ENCODE measurements around the gene P2RX4.
"Not testable (repeated sequence)": the region's sequence is repeated elsewhere in the genome, so short reads cannot be mapped to it uniquely, and the experiment has no call there.

Gene P2RX4

DNA sequence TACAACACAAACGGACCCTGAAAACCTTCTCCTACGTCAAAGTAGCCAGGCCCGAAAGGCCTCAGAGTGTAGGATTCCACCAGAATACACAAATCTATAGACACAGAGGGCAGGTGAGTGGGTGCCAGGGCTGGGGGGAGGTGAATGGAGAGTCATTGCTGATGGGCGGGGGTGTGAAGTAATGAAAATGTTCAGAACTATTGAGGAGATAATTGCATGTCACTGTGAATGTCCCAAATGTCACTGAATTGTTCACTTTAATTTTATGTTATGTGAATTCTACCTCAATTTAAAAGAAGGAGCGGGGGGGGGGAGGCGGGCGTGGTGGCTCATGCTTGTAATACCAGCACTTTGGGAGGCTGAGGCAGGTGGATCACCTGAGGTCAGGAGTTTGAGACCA, 36.0 kb downstream of the P2RX4 start:
- DNase-seq, result no peak

- DNase-seq, result no peak
Measured at GRCh38 chr12:121246893-121247557, 37.1 kb downstream of the P2RX4 start.

DNA sequence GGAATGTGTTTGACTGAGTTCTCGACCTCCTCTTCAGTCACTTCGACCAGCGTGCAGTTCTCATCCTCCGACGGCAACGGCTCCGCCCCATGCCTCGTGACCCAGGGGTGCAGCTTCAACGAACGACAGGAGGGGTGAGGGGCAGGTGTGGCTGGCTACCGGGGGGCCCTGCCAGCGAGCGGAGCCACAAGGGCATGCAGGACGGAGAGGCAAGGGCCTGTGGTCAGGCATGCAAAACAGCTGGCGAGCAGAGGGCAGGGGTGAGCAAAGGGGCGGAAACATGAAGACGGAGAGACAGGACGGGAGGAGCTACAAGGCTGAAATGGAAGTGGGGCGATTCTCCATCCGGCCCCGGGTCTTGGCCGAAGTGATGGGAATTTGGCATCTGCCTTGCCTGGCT, 38.7 kb downstream of the P2RX4 start:
- no peak for DNase-seq

- DNase-seq, result no peak
Measured at GRCh38 chr12:121250359-121250758, 40.4 kb downstream of the P2RX4 start.

DNA sequence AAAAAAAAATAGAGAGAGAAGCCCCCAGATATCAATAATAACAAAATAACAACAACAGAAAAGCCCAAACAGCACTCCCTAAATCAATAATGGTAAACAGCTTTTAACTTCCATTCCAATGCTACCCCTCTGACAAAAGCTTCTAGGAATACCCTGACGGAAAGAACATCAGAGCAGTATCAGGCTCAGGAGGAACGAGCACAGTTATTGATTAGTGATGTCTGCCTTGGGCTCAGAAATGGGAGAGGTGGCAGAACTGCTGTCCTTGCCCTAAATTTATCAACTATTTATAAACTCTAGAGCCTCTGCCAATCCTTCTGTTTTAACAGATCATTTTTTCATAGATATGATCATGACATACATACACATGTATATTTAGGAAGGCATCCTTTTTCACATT, 41.9 kb downstream of the P2RX4 start:
- DNase-seq, result no peak

- no peak for DNase-seq
Measured at GRCh38 chr12:121252712-121253345, 42.9 kb downstream of the P2RX4 start.

GRCh38 chr12:121253638-121254335, 43.9 kb downstream of the P2RX4 start:
- DNase-seq, result no peak

DNA sequence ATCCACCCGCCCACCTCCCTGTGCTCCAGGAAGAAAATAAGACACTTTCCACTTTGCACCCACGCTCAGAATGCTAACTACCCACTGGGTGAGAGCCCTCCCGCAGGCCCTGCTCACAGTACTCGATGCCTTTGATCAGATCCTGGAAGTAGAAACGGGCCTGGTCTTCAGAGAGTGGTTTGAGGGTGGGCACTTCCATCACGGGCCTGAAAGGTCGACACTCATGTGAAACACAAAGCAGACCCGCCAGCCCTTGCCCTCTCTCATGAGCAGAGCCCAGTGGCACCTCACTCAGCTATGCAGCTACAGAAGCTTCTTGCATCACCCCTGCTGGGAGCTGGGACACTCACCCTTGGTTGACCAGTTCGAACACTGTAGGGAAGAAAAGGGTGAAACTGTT, 45.5 kb downstream of the P2RX4 start:
- no peak for DNase-seq

- DNase-seq, result not testable (repeated sequence)
Measured at GRCh38 chr12:121257704-121258449, 47.9 kb downstream of the P2RX4 start.

DNA sequence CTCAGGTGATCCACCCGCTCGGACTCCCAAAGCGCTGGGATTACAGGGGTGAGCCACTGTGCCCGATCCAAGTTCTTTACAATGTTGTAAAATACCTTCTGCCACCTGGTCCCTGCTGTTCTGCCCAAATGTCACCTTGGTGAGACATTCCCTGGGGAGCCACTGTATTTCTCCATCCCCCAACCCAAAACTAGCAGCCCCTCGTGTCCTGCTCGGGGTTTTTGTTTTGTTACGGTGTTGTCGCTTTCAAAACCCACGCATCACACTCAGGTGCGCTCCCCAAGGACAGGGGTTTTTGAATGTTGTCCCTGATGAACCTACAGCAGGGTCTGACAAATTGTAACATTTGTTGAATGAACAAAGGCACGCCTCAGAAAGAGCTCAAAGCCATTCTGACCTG, 49.1 kb downstream of the P2RX4 start:
- no peak for DNase-seq

DNA sequence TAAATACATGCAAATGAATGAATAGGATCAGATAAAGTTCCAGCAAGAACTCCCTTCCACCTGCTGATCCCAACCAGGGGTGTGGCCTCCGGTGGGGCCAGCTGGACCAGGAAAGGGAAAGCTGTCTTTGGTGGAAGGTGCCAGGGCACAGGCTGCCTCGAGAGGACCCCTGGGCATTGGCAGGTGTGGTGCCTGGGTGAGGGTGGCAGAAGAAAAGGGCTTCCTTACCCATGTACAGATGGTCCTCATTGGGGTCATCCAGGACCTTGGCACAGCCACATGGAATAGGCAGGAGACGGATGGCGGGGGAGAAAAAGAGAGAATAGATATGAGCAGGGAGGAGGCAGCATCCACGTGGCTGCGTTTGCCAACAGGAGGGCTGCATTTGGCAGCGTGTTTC, 50.2 kb downstream of the P2RX4 start:
- no peak for DNase-seq

GRCh38 chr12:121261398-121261797, 51.5 kb downstream of the P2RX4 start:
- no peak for DNase-seq

DNA sequence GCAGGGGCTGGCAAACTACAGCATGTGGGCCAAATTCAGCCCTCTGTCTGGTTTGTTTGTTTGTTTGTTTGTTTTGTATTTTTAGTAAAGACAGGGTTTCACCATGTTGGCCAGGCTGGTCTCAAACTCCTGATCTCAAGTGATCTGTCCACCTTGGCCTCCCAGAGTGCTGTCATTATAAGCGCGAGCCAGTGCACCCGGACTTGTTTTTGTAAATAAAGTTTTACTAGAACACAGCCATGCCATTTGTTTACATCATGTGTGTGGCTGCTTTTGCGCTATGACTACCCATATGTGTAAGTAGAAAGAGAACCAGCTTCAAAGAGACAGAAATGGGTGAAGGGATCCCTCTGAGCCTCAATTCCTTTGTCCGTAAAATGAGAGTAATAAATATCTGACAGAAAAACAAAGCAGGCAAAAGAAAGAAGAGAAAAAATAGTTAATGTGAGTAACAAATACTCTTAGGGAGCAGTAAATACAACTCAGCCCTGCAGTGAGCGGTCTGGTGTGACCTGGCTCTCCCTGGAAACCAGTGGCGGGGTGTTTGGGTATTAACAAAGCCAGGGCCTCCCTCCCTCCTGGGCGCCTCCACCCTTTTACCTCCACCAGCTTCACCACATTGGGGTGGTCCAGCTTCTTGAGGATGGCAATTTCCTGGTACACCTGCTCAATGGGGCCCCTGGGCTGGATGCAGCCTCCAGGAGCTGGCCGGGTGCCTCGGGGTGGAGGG, 53.4 kb downstream of the P2RX4 start:
- no peak for DNase-seq

DNA sequence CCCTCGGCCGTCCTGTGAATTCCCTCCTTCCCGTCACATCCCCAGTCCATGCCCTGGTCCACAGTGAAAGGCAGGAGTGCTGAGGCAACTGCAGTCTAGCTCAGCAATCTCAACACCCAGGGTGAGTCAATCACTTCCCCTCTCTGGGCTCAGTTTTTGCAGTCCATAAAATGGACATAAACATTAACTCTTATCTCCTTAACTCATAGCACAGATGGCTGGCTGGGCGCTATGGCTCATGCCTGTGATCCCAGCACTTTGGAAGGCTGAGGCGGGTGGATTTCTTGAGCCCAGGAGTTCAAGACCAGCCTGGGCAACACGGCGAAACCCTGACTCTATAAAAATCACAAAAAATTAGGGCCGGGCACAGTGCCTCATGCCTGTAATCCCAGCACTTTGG, 54.2 kb downstream of the P2RX4 start:
- no peak for DNase-seq

DNA sequence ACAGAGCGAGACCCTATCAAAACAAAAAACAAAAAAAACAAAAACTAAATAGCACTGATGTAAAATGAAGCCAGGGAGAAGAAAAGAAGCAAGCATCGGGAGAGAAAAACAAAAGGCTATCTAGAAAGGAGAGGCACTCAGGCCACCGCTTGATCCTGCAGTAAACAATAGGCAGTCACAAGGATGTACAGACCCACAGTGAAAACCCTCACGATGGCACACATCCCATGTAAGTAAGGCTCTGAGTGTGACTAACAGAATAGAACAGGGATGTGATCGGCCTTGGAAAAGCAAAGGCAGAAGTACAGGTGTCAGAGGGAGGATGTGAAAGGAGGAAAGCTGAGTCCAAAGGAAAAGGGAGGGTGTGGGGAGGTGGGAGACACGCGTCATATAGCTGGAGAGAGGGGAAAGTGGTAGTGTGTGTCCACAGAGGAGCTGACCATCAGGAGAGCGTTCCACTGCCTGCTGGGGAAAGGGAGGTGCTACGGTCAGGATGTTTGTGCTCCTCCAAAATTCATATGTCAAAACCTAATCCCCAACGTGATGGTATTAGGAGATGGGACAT, 55.1 kb downstream of the P2RX4 start:
- no peak for DNase-seq

GRCh38 chr12:121267822-121268221, 57.9 kb downstream of the P2RX4 start:
- DNase-seq, result no peak

DNA sequence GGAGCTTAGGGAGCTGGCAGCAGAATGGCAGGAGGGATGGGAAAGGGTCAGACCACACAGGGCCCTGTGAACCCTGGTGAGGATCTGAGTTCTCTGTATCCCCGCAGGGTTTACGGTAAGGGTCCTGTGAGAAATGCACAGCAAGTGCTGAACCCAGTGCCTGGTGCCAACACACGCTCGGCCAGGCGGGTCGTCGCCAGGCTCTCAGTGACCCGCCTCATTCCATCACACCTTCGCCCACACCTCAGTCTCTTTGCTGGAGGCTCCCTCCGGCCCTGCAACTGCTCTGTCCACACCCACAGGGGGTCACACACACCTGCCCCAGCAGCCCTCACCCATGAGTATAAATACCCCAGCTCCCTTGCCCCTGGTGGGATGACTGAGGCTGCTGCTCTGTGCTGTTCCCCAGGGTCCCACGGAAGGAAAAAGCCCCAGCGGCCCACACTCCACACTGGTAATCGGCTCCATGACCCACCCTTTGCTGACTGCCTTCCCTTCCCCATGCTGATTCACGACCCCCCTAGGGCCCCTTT, 63.5 kb downstream of the P2RX4 start:
- DNase-seq, result no peak

- DNase-seq, result no peak
Measured at GRCh38 chr12:121274036-121274763, 64.3 kb downstream of the P2RX4 start.

- DNase-seq, result no peak
Measured at GRCh38 chr12:121277374-121277759, 67.4 kb downstream of the P2RX4 start.

GRCh38 chr12:121278169-121279070, 68.5 kb downstream of the P2RX4 start:
- no peak for DNase-seq

DNA sequence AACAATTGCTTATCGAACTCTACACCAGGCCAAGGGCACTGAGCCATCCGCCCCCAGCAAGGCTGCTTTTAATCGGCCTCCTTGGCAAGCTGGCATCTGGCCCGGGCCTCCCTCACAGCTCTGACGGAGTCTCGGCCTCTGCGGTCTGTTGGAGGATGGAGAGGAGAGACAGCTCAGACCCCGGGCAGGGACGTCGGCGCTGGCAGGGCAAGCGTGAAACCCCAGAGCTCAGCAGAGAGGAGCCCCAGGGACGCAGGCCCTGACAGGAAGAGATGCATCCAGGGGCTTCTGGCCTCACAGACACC, 69.1 kb downstream of the P2RX4 start:
- DNase-seq, result no peak
